GM19239 (cell line): Measurements from ENCODE around the gene LDLRAD4.

ENCODE experiments used
- DNase-seq: peaks from one replicate; pipeline ENCODE4 v3.0.0; 2011; ENCODE audit warnings: low spot score; ENCODE audit not compliant: insufficient read length
- FAIRE-seq: peaks from 2 replicates; lab custom pipeline; 2011; peaks lifted over from hg19 to GRCh38; lab: Jason Lieb, UNC

The LDLRAD4 gene

GRCh38 chr18:13623871-13624270, 405.3 kb downstream of the LDLRAD4 start:
- FAIRE-seq (no peak), DNase-seq (no peak)

GRCh38 chr18:13624563-13625237, 406.1 kb downstream of the LDLRAD4 start:
- FAIRE-seq (no peak), DNase-seq (no peak)

GRCh38 chr18:13625355-13625754, 406.8 kb downstream of the LDLRAD4 start:
- FAIRE-seq (no peak), DNase-seq (no peak)

- DNase-seq (no peak), FAIRE-seq (no peak)
Measured at GRCh38 chr18:13625843-13626543, 407.4 kb downstream of the LDLRAD4 start.

GRCh38 chr18:13626544-13626908, 408.0 kb downstream of the LDLRAD4 start:
- DNase-seq, result no peak

GRCh38 chr18:13627639-13628038, 409.1 kb downstream of the LDLRAD4 start:
- FAIRE-seq, result no peak

More at GRCh38 chr18:13626544-13626908, 408.0 kb downstream of the LDLRAD4 start:
- no peak for FAIRE-seq

GRCh38 chr18:13628211-13628610, 409.7 kb downstream of the LDLRAD4 start:
- no peak for FAIRE-seq
- DNase-seq, result no peak

More at GRCh38 chr18:13627639-13628038, 409.1 kb downstream of the LDLRAD4 start:
- no peak for DNase-seq

- DNase-seq, result peak; percentile 85
- FAIRE-seq, result peak; percentile 97
Measured at GRCh38 chr18:13629841-13630715, 411.5 kb downstream of the LDLRAD4 start.

- no peak for FAIRE-seq
Measured at GRCh38 chr18:13630716-13631268, 412.2 kb downstream of the LDLRAD4 start.

GRCh38 chr18:13633700-13634099, 415.1 kb downstream of the LDLRAD4 start:
- FAIRE-seq (no peak), DNase-seq (no peak)

More at GRCh38 chr18:13630716-13631268, 412.2 kb downstream of the LDLRAD4 start:
- no peak for DNase-seq

- FAIRE-seq, result no peak
- no peak for DNase-seq
Measured at GRCh38 chr18:13635046-13635445, 416.5 kb downstream of the LDLRAD4 start.

- no peak for DNase-seq
- FAIRE-seq, result no peak
Measured at GRCh38 chr18:13638719-13639595, 420.4 kb downstream of the LDLRAD4 start.

- FAIRE-seq, result no peak
- no peak for DNase-seq
Measured at GRCh38 chr18:13640266-13640860, 421.8 kb downstream of the LDLRAD4 start.

GRCh38 chr18:13641551-13642439, 423.2 kb downstream of the LDLRAD4 start:
- FAIRE-seq (no peak), DNase-seq (no peak)

GRCh38 chr18:13642440-13642827, 423.9 kb downstream of the LDLRAD4 start:
- FAIRE-seq (no peak), DNase-seq (no peak)

- DNase-seq (no peak), FAIRE-seq (no peak)
Measured at GRCh38 chr18:13643261-13643751, 424.7 kb downstream of the LDLRAD4 start.

GRCh38 chr18:13645093-13645492, 426.5 kb downstream of the LDLRAD4 start:
- FAIRE-seq (no peak), DNase-seq (no peak)

- FAIRE-seq (no peak), DNase-seq (no peak)
Measured at GRCh38 chr18:13646633-13647032, 428.1 kb downstream of the LDLRAD4 start.
